HepG2 (cell line): ENCODE data around the gene SH3PXD2A. TPM values are rescaled to one million over a fixed set of nuclear protein-coding genes. Genes with fewer than 3 reads are reported as not detected.
A peak's percentile ranks its signal among the peaks of the same experiment; 100 is the strongest.

Experiments
- CEBPG ChIP-seq: IDR thresholded peaks from 2 replicates; pipeline ENCODE4 v1.6.1; 2016
- EP300 ChIP-seq, 3 experiments: sonication (generic) in 1 of 3; formaldehyde crosslinking in 1 of 3; IDR thresholded peaks; 2 replicates each; pipeline versions ENCODE4 v1.5.1 to v1.6.1; 2011 to 2020; ENCODE audit warnings: low read depth in 2 of 3, low read length in 2 of 3, borderline replicate concordance in 1 of 3, improper control_type of control experiment in 1 of 3, mild to moderate bottlenecking in 1 of 3, missing genetic modification reagents in 1 of 3, moderate library complexity in 1 of 3
- ETV5 ChIP-seq: IDR thresholded peaks from 2 replicates; pipeline ENCODE4 v1.6.1; 2018; ENCODE audit warnings: missing biosample characterization, missing genetic modification reagents, inconsistent platforms, borderline replicate concordance
- GATAD2A ChIP-seq: IDR thresholded peaks from 2 replicates; pipeline ENCODE4 v1.6.1; 2016
- HOXA3 ChIP-seq: sonication (generic); formaldehyde crosslinking; IDR thresholded peaks from 2 replicates; pipeline ENCODE4 v1.5.0; 2020; ENCODE audit warnings: missing genetic modification reagents
- KLF11 ChIP-seq: IDR thresholded peaks from 2 replicates; pipeline ENCODE4 v1.6.1; 2016; ENCODE audit warnings: missing compliant biosample characterization
- REL ChIP-seq: sonication (generic); formaldehyde crosslinking; conservative IDR thresholded peaks from 2 replicates; pipeline ENCODE4 v1.8.0; 2022; ENCODE audit warnings: mild to moderate bottlenecking, missing genetic modification reagents, moderate library complexity
- SAP130 ChIP-seq: IDR thresholded peaks from 2 replicates; pipeline ENCODE4 v1.6.1; 2016; ENCODE audit warnings: low read depth
- ZBTB8A ChIP-seq: sonication (generic); formaldehyde crosslinking; IDR thresholded peaks from 2 replicates; pipeline ENCODE4 v1.4.0; 2020; ENCODE audit warnings: mild to moderate bottlenecking, low read depth, missing genetic modification reagents, borderline replicate concordance
- ZNF205 ChIP-seq: IDR thresholded peaks from 2 replicates; pipeline ENCODE4 v1.6.1; 2018; ENCODE audit warnings: missing biosample characterization, missing genetic modification reagents
- polyA plus RNA-seq, 8 experiments: library from polyadenylated mRNA; depleted of rRNA in 3 of 8; stranded (reverse) in 7 of 8; unstranded in 1 of 8; fragments of >200 nt; fragmentation: Illumina TruSeq in 4 of 8; extraction: Trizol in 4 of 8; gene quantifications; 2 replicates each; pipeline versions ENCODE4 v1.2.1 to v1.2.3, GENCODE V29; 2011 to 2016; ENCODE audit warnings: low read depth in 4 of 8, missing spikeins in 1 of 8, mixed read lengths in 1 of 8; ENCODE audit not compliant: insufficient read depth in 1 of 8
- total RNA-seq, 5 experiments: library from RNA; depleted of rRNA; stranded (reverse); fragments of >200 nt; fragmentation: Illumina TruSeq; extraction: Trizol; gene quantifications; 2 replicates each; pipeline ENCODE4 v1.2.3, GENCODE V29; 2016; ENCODE audit warnings: low read depth in 1 of 5
- TF ChIP-seq, protein P1 (sequence below): sonication (generic); formaldehyde crosslinking; IDR thresholded peaks from 2 replicates; pipeline ENCODE4 v1.4.0; 2020; ENCODE audit warnings: mild to moderate bottlenecking, missing genetic modification reagents
- TF ChIP-seq, protein P2 (sequence below): sonication (generic); formaldehyde crosslinking; IDR thresholded peaks from 2 replicates; pipeline ENCODE4 v1.5.0; 2020; ENCODE audit warnings: mild to moderate bottlenecking, missing genetic modification reagents, borderline replicate concordance
- TF ChIP-seq, protein P3 (sequence below), 2 experiments: sonication (generic) in 1 of 2; formaldehyde crosslinking in 1 of 2; IDR thresholded peaks; 2 replicates each; pipeline versions ENCODE4 v1.4.0 to v1.6.1; 2018 to 2020; ENCODE audit warnings: missing genetic modification reagents in 2 of 2, borderline replicate concordance in 1 of 2, low read depth in 1 of 2, mild to moderate bottlenecking in 1 of 2, missing biosample characterization in 1 of 2
- TF ChIP-seq, protein P4 (sequence below): sonication (generic); formaldehyde crosslinking; IDR thresholded peaks from 2 replicates; pipeline ENCODE4 v1.8.1; 2023; ENCODE audit warnings: missing genetic modification reagents, mild to moderate bottlenecking, borderline replicate concordance

SH3PXD2A gene
- total and polyA plus RNA-seq, 2 of the 13 experiments (the other 11 are each of a cell fraction or from before 2014, with no cell fraction given) = 11.1 to 11.3 TPM

DNA sequence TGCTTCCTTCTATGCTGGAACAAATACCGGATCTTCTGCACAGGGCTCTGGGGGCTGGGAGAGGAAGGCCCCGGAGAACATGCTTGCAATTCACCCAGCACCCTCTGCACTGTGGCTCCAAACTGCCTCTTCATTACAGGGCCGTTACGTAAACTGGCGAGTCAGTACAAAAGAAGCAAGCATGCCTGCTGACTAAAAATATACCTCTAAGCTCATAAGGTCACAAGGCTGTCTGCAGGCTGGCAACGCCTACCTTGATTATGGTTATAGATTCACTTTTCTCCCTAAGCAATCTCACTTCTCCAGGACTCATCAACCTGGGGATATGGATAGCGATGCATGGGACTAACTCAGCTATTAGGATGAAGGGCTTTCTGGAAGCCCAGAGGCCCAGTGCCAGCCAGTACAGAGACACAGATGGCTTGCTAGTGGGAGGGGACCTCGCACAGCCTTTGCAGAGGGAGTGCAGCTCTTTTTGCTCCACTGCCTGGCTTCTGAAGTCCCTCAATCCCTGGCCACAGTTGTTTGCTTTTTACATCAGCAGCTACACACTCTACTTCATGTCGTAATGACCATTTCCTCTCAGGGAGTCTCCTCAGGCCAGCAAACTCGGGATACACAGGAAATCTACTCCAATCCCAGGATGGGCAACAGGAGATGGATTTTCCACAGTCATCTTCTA lies 96.1 kb downstream of the SH3PXD2A start (continued):
- TF ChIP-seq EP300 (IDR thresholded peaks at IDR 0.05; ENCODE audit: low read depth in 2 of 2, low read length in 2 of 2) = 0 out of 4 replicates have a peak, but pooled peaks of 1 of the 2 experiments have one; percentile 24
- TF ChIP-seq EP300 (CRISPR knock-in tag; IDR thresholded peaks at IDR 0.05; ENCODE audit: borderline replicate concordance) = no peak
- TF ChIP-seq ZNF205 = no peak
- no peak for TF ChIP-seq REL (CRISPR knock-in tag)
- TF ChIP-seq, protein P1, sequence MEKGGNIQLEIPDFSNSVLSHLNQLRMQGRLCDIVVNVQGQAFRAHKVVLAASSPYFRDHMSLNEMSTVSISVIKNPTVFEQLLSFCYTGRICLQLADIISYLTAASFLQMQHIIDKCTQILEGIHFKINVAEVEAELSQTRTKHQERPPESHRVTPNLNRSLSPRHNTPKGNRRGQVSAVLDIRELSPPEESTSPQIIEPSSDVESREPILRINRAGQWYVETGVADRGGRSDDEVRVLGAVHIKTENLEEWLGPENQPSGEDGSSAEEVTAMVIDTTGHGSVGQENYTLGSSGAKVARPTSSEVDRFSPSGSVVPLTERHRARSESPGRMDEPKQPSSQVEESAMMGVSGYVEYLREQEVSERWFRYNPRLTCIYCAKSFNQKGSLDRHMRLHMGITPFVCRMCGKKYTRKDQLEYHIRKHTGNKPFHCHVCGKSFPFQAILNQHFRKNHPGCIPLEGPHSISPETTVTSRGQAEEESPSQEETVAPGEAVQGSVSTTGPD (CRISPR knock-in tag) = no peak
- peak; percentile 22; the same call in 1 of the 2 replicates for TF ChIP-seq HOXA3 (CRISPR knock-in tag)
- TF ChIP-seq, protein P2, sequence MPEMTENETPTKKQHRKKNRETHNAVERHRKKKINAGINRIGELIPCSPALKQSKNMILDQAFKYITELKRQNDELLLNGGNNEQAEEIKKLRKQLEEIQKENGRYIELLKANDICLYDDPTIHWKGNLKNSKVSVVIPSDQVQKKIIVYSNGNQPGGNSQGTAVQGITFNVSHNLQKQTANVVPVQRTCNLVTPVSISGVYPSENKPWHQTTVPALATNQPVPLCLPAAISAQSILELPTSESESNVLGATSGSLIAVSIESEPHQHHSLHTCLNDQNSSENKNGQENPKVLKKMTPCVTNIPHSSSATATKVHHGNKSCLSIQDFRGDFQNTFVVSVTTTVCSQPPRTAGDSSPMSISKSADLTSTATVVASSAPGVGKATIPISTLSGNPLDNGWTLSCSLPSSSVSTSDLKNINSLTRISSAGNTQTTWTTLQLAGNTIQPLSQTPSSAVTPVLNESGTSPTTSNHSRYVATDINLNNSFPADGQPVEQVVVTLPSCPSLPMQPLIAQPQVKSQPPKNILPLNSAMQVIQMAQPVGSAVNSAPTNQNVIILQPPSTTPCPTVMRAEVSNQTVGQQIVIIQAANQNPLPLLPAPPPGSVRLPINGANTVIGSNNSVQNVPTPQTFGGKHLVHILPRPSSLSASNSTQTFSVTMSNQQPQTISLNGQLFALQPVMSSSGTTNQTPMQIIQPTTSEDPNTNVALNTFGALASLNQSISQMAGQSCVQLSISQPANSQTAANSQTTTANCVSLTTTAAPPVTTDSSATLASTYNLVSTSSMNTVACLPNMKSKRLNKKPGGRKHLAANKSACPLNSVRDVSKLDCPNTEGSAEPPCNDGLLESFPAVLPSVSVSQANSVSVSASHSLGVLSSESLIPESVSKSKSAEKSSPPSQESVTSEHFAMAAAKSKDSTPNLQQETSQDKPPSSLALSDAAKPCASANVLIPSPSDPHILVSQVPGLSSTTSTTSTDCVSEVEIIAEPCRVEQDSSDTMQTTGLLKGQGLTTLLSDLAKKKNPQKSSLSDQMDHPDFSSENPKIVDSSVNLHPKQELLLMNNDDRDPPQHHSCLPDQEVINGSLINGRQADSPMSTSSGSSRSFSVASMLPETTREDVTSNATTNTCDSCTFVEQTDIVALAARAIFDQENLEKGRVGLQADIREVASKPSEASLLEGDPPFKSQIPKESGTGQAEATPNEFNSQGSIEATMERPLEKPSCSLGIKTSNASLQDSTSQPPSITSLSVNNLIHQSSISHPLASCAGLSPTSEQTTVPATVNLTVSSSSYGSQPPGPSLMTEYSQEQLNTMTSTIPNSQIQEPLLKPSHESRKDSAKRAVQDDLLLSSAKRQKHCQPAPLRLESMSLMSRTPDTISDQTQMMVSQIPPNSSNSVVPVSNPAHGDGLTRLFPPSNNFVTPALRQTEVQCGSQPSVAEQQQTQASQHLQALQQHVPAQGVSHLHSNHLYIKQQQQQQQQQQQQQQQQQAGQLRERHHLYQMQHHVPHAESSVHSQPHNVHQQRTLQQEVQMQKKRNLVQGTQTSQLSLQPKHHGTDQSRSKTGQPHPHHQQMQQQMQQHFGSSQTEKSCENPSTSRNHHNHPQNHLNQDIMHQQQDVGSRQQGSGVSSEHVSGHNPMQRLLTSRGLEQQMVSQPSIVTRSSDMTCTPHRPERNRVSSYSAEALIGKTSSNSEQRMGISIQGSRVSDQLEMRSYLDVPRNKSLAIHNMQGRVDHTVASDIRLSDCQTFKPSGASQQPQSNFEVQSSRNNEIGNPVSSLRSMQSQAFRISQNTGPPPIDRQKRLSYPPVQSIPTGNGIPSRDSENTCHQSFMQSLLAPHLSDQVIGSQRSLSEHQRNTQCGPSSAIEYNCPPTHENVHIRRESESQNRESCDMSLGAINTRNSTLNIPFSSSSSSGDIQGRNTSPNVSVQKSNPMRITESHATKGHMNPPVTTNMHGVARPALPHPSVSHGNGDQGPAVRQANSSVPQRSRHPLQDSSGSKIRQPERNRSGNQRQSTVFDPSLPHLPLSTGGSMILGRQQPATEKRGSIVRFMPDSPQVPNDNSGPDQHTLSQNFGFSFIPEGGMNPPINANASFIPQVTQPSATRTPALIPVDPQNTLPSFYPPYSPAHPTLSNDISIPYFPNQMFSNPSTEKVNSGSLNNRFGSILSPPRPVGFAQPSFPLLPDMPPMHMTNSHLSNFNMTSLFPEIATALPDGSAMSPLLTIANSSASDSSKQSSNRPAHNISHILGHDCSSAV (CRISPR knock-in tag) = no peak
- peak; percentile 17; the same call in 1 of the 2 replicates for TF ChIP-seq GATAD2A
- TF ChIP-seq, protein P3, sequence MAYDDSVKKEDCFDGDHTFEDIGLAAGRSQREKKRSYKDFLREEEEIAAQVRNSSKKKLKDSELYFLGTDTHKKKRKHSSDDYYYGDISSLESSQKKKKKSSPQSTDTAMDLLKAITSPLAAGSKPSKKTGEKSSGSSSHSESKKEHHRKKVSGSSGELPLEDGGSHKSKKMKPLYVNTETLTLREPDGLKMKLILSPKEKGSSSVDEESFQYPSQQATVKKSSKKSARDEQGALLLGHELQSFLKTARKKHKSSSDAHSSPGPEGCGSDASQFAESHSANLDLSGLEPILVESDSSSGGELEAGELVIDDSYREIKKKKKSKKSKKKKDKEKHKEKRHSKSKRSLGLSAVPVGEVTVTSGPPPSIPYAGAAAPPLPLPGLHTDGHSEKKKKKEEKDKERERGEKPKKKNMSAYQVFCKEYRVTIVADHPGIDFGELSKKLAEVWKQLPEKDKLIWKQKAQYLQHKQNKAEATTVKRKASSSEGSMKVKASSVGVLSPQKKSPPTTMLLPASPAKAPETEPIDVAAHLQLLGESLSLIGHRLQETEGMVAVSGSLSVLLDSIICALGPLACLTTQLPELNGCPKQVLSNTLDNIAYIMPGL (CRISPR knock-in tag; IDR thresholded peaks at IDR 0.05; ENCODE audit: borderline replicate concordance in 1 of 2, low read depth in 1 of 2) = 0 out of 4 replicates have a peak, but pooled peaks of 1 of the 2 experiments have one; percentile 12
- TF ChIP-seq ETV5 (CRISPR knock-in tag) = 0 out of 2 replicates have a peak, but pooled peaks have one; percentile 6
- TF ChIP-seq, protein P4, sequence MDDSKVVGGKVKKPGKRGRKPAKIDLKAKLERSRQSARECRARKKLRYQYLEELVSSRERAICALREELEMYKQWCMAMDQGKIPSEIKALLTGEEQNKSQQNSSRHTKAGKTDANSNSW (CRISPR knock-in tag) = no peak
- no peak for TF ChIP-seq ZBTB8A (CRISPR knock-in tag)
- no peak for TF ChIP-seq KLF11 (CRISPR knock-in tag)
- peak; percentile 42; the same call in 1 of the 2 replicates for TF ChIP-seq CEBPG (CRISPR knock-in tag)
- TF ChIP-seq SAP130 = peak; percentile 52; the same call in 1 of the 2 replicates
